Endothelial cell of umbilical vein (primary cell): ENCODE measurements around the gene PSG1. TPM values are rescaled to one million over a fixed set of nuclear protein-coding genes. Genes with fewer than 3 reads are reported as not detected.
"Not testable (repeated sequence)": the region's sequence is repeated elsewhere in the genome, so short reads cannot be mapped to it uniquely, and the experiment has no call there.

Experiments
- BruUV-seq: library from RNA; stranded (reverse); fragments of 400-500 nt; replicated peaks from 2 replicates; lab custom pipeline; 2021; lab: Mats Ljungman, UMichigan
- CTCF ChIA-PET: fragments of 300-600, 350-600 bp; sonication (Branson Sonifier 250); formaldehyde crosslinking; loops from one replicate; lab custom pipeline; 2021; ENCODE audit warnings: antibody characterized with exemption, inconsistent platforms; lab: Charles Lee
- POLR2A ChIA-PET: fragments of 300-600, 350-600 bp; sonication (Branson Sonifier 250); formaldehyde crosslinking; loops from one replicate; lab custom pipeline; 2021; ENCODE audit warnings: antibody characterized with exemption, inconsistent platforms; lab: Charles Lee
- DNase-seq: peaks from one replicate; pipeline ENCODE4 v3.0.0-alpha.2; 2011; ENCODE audit warnings: low read depth, low spot score
- FAIRE-seq: peaks from 2 replicates; lab custom pipeline; 2011; peaks lifted over from hg19 to GRCh38; lab: Jason Lieb, UNC
- H2AFZ ChIP-seq: 2 replicates; pipeline ENCODE4 v1.6.0; 2012; ENCODE audit warnings: low read depth, low read length, control low read depth, inconsistent platforms
- H3K27ac ChIP-seq: 2 replicates; pipeline ENCODE4 v1.5.1; 2011; ENCODE audit warnings: low read depth, mild to moderate bottlenecking, control low read depth, low read length, moderate library complexity; ENCODE audit not compliant: insufficient read depth
- H3K27me3 ChIP-seq, 2 experiments: 2 replicates each; pipeline versions ENCODE4 v1.6.0 to v1.6.1; 2011; ENCODE audit warnings: low read length in 2 of 2, mixed read lengths in 1 of 2; ENCODE audit not compliant: control insufficient read depth in 2 of 2, insufficient read depth in 2 of 2
- H3K36me3 ChIP-seq, 2 experiments: 2 replicates in 1 of 2; 3 replicates in 1 of 2; pipeline ENCODE4 v1.5.1; 2011; ENCODE audit warnings: low read length in 2 of 2, mild to moderate bottlenecking in 1 of 2, moderate library complexity in 1 of 2; ENCODE audit not compliant: control insufficient read depth in 2 of 2, insufficient read depth in 2 of 2; ENCODE audit errors: extremely low read depth in 1 of 2
- H3K4me1 ChIP-seq: 3 replicates; pipeline ENCODE4 v1.5.1; 2011; ENCODE audit warnings: mild to moderate bottlenecking, low read length; ENCODE audit not compliant: control insufficient read depth, insufficient read depth; ENCODE audit errors: extremely low read depth
- H3K4me2 ChIP-seq: 2 replicates; pipeline ENCODE4 v1.6.1; 2011; ENCODE audit warnings: low read length, control low read depth, mixed read lengths; ENCODE audit not compliant: insufficient read depth
- H3K4me3 ChIP-seq, 3 experiments: fragments of 200-600 bp in 1 of 3; sonication (generic), shearing (Covaris generic) in 1 of 3; replicated peaks in 1 of 3; 2 replicates each; pipeline ENCODE4 v1.5.1; 2011 to 2016; ENCODE audit warnings: control low read depth in 3 of 3, low read length in 3 of 3, mild to moderate bottlenecking in 2 of 3, inconsistent platforms in 1 of 3, low read depth in 1 of 3, moderate library complexity in 1 of 3; ENCODE audit not compliant: insufficient read depth in 1 of 3
- H3K79me2 ChIP-seq: 2 replicates; pipeline ENCODE4 v1.6.0; 2012; ENCODE audit warnings: low read length, inconsistent platforms; ENCODE audit not compliant: control insufficient read depth, insufficient read depth
- H3K9ac ChIP-seq: replicated peaks from 2 replicates; pipeline ENCODE3; 2011; ENCODE audit warnings: low read length, control low read depth; ENCODE audit not compliant: insufficient read depth; ENCODE audit errors: extremely low read depth
- H3K9me1 ChIP-seq: replicated peaks from 3 replicates; pipeline ENCODE4 v1.6.0; 2011; ENCODE audit warnings: mild to moderate bottlenecking, low read length; ENCODE audit not compliant: control insufficient read depth, insufficient read depth; ENCODE audit errors: extremely low read depth
- H3K9me3 ChIP-seq: replicated peaks from 2 replicates; pipeline ENCODE4 v1.5.1; 2012; ENCODE audit warnings: low read length, inconsistent platforms; ENCODE audit not compliant: control insufficient read depth, insufficient read depth
- H4K20me1 ChIP-seq: replicated peaks from 2 replicates; pipeline ENCODE3; 2011; ENCODE audit warnings: mild to moderate bottlenecking, low read length; ENCODE audit not compliant: control insufficient read depth, insufficient read depth; ENCODE audit errors: extremely low read depth
- dilution Hi-C: fragments of 300-500 bp; cut with MboI; formaldehyde crosslinking; loops from one replicate; pipeline ENCODE4 v1.15.0; 2019; ENCODE audit warnings: low sequenced_read_pairs; ENCODE audit not compliant: extremely low pct_ligation_motif_present
- intact Hi-C: fragments of 100-400 bp; cut with micrococcal nuclease; formaldehyde crosslinking; loops from one replicate; pipeline ENCODE4 v1.10.0; 2022
- polyA plus RNA-seq, 4 experiments: library from polyadenylated mRNA; depleted of rRNA in 3 of 4; stranded (reverse) in 3 of 4; unstranded in 1 of 4; fragments of >200 nt; gene quantifications; 2 replicates each; pipeline versions ENCODE4 v1.2.1 to v1.2.3, GENCODE V29; 2011 to 2012; ENCODE audit warnings: missing spikeins in 1 of 4
- total RNA-seq: library from RNA; stranded (reverse); gene quantifications from 2 replicates; pipeline ENCODE4 v1.2.3, GENCODE V29; 2021

Gene PSG1
- total and polyA plus RNA-seq, 2 donors (not counting 3 experiments of a cell fraction or from before 2014, with no cell fraction given), result not detected

GRCh38 chr19:42821306-42821977 lies 58.1 kb downstream of the PSG1 start:
- POLR2A ChIA-PET, dilution Hi-C loops, H3K9ac ChIP-seq, DNase-seq, FAIRE-seq, H3K9me3 ChIP-seq, H3K4me1 ChIP-seq, H4K20me1 ChIP-seq, H3K27ac ChIP-seq, H2AFZ ChIP-seq, H3K27me3 ChIP-seq, H3K4me2 ChIP-seq, CTCF ChIA-PET, H3K36me3 ChIP-seq, H3K9me1 ChIP-seq, BruUV-seq, H3K79me2 ChIP-seq, H3K4me3 ChIP-seq, intact Hi-C loops: not testable (repeated sequence)

GRCh38 chr19:42819960-42820650 lies 59.4 kb downstream of the PSG1 start:
- H3K4me1 ChIP-seq, FAIRE-seq, intact Hi-C loops, H3K9me1 ChIP-seq, H3K4me2 ChIP-seq, H3K9ac ChIP-seq, H3K36me3 ChIP-seq, H3K4me3 ChIP-seq, POLR2A ChIA-PET, H3K9me3 ChIP-seq, BruUV-seq, H2AFZ ChIP-seq, H3K27me3 ChIP-seq, H4K20me1 ChIP-seq, H3K79me2 ChIP-seq, CTCF ChIA-PET, H3K27ac ChIP-seq, dilution Hi-C loops, DNase-seq: not testable (repeated sequence)
